Astrocyte (in vitro differentiated cells and primary cell): ENCODE data around the gene PDE8A. TPM values are rescaled to one million over a fixed set of nuclear protein-coding genes. Genes with fewer than 3 reads are reported as not detected.

Source experiments
- DNase-seq: peaks from one replicate; pipeline ENCODE4 v3.0.0-alpha.2; 2010; ENCODE audit warnings: low read depth
- FAIRE-seq: peaks from 2 replicates; lab custom pipeline; 2011; peaks lifted over from hg19 to GRCh38; lab: Jason Lieb, UNC
- H2AFZ ChIP-seq: 2 replicates; pipeline ENCODE4 v1.6.0; 2012; ENCODE audit warnings: low read depth, low read length, inconsistent platforms
- H3K27ac ChIP-seq: 2 replicates; pipeline ENCODE4 v1.5.1; 2011; ENCODE audit warnings: low read depth, low read length, inconsistent platforms
- H3K27me3 ChIP-seq: 2 replicates; pipeline ENCODE4 v1.6.0; 2011; ENCODE audit warnings: low read length, inconsistent platforms; ENCODE audit not compliant: insufficient read depth
- H3K36me3 ChIP-seq: 2 replicates; pipeline ENCODE4 v1.5.1; 2011; ENCODE audit warnings: low read length, inconsistent platforms; ENCODE audit not compliant: insufficient read depth
- H3K4me1 ChIP-seq: 2 replicates; pipeline ENCODE4 v1.5.1; 2011; ENCODE audit warnings: low read length, inconsistent platforms; ENCODE audit not compliant: insufficient read depth
- H3K4me2 ChIP-seq: 2 replicates; pipeline ENCODE4 v1.6.0; 2012; ENCODE audit warnings: low read length, inconsistent platforms
- H3K4me3 ChIP-seq: 2 replicates; pipeline ENCODE4 v1.5.1; 2011; ENCODE audit warnings: low read depth, mild to moderate bottlenecking, low read length, inconsistent platforms; ENCODE audit not compliant: insufficient read depth
- H3K79me2 ChIP-seq: 2 replicates; pipeline ENCODE4 v1.6.0; 2012; ENCODE audit warnings: mild to moderate bottlenecking, low read length, inconsistent platforms; ENCODE audit not compliant: insufficient read depth
- H3K9ac ChIP-seq: 2 replicates; pipeline ENCODE4 v1.6.0; 2012; ENCODE audit warnings: mild to moderate bottlenecking, low read length, inconsistent platforms
- H3K9me3 ChIP-seq: 2 replicates; pipeline ENCODE4 v1.5.1; 2012; ENCODE audit warnings: low read depth, mild to moderate bottlenecking, low read length, inconsistent platforms; ENCODE audit not compliant: insufficient read depth
- H4K20me1 ChIP-seq: 2 replicates; pipeline ENCODE4 v1.6.0; 2012; ENCODE audit warnings: low read length, inconsistent platforms; ENCODE audit not compliant: insufficient read depth
- H3K27ac Mint-ChIP-seq: one replicate; pipeline ENCODE4 v1.8.0; 2021; ENCODE audit warnings: mild to moderate bottlenecking, mixed read lengths; ENCODE audit not compliant: unreplicated experiment
- H3K27me3 Mint-ChIP-seq: one replicate; pipeline ENCODE4 v1.8.0; 2021; ENCODE audit warnings: low read depth, mixed read lengths; ENCODE audit not compliant: unreplicated experiment
- H3K36me3 Mint-ChIP-seq: one replicate; pipeline ENCODE4 v1.8.0; 2021; ENCODE audit warnings: low read depth, mixed read lengths; ENCODE audit not compliant: unreplicated experiment
- H3K4me1 Mint-ChIP-seq: one replicate; pipeline ENCODE4 v1.8.0; 2021; ENCODE audit warnings: low read depth, mixed read lengths; ENCODE audit not compliant: unreplicated experiment
- H3K4me3 Mint-ChIP-seq: one replicate; pipeline ENCODE4 v1.8.0; 2021; ENCODE audit warnings: mild to moderate bottlenecking, moderate library complexity, mixed read lengths; ENCODE audit not compliant: unreplicated experiment
- H3K9me3 Mint-ChIP-seq: one replicate; pipeline ENCODE4 v1.8.0; 2021; ENCODE audit warnings: mild to moderate bottlenecking, mixed read lengths; ENCODE audit not compliant: unreplicated experiment
- EZH2 ChIP-seq: IDR thresholded peaks from 2 replicates; pipeline ENCODE4 v1.6.1; 2012; ENCODE audit warnings: mild to moderate bottlenecking, low read length, inconsistent platforms; ENCODE audit not compliant: insufficient read depth
- total RNA-seq: library from RNA; stranded (reverse); gene quantifications from 2 replicates; pipeline ENCODE4 v1.2.1, GENCODE V29; 2021
- TF ChIP-seq, protein P1 (sequence below): IDR thresholded peaks from 2 replicates; pipeline ENCODE4 v1.5.1; 2011; ENCODE audit warnings: low read depth, mild to moderate bottlenecking, inconsistent platforms, low read length, moderate library complexity; ENCODE audit not compliant: insufficient read depth

PDE8A gene
- total RNA-seq, 1 donor from 2014 or later, result 18.0 TPM

DNA sequence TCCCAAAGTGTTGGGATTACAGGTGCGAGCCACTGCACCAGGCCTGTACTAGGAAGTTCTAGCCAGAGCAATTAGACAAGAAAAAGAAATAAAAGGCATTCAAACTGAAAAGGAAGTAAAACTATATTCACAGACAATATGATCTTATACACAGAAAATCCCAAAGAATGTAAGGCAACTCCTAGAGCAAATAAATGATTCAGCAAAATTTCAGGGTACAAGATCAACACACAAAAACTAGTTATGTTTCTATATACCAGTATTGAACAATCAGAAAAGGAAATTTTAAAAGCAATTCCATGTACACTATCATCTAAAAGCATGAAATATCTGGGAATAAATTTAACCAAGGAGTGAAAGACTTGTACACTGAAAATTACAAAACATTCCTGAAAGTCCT lies 180.6 kb downstream of the PDE8A start:
- H3K27ac Mint-ChIP-seq, result no peak overlapping the region
- Histone ChIP-seq H3K4me2 (no peak overlapping the region), H4K20me1 (no peaks in the 10 kb centered on the region), H3K27ac (no peak overlapping the region), H2AFZ (no peak overlapping the region), H3K9me3 (no peaks in the 10 kb centered on the region), H3K36me3 (no peaks in the 10 kb centered on the region), H3K4me3 (no peak overlapping the region), H3K4me1 (no peaks in the 10 kb centered on the region), H3K79me2 (no peaks in the 10 kb centered on the region), H3K9ac (no peak overlapping the region), H3K27me3 (no peaks in the 10 kb centered on the region)
- FAIRE-seq (no peak), DNase-seq (no peak)
- no peaks in the 10 kb centered on the region for H3K27me3 Mint-ChIP-seq
- H3K36me3 Mint-ChIP-seq, result no peaks in the 10 kb centered on the region
- peaks cover 20% of the 10 kb centered on the region for H3K9me3 Mint-ChIP-seq
- no peak overlapping the region for H3K4me3 Mint-ChIP-seq
- no peaks in the 10 kb centered on the region for H3K4me1 Mint-ChIP-seq
- TF ChIP-seq, protein P1, sequence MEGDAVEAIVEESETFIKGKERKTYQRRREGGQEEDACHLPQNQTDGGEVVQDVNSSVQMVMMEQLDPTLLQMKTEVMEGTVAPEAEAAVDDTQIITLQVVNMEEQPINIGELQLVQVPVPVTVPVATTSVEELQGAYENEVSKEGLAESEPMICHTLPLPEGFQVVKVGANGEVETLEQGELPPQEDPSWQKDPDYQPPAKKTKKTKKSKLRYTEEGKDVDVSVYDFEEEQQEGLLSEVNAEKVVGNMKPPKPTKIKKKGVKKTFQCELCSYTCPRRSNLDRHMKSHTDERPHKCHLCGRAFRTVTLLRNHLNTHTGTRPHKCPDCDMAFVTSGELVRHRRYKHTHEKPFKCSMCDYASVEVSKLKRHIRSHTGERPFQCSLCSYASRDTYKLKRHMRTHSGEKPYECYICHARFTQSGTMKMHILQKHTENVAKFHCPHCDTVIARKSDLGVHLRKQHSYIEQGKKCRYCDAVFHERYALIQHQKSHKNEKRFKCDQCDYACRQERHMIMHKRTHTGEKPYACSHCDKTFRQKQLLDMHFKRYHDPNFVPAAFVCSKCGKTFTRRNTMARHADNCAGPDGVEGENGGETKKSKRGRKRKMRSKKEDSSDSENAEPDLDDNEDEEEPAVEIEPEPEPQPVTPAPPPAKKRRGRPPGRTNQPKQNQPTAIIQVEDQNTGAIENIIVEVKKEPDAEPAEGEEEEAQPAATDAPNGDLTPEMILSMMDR, result no peak
- TF ChIP-seq EZH2, result no peak

DNA sequence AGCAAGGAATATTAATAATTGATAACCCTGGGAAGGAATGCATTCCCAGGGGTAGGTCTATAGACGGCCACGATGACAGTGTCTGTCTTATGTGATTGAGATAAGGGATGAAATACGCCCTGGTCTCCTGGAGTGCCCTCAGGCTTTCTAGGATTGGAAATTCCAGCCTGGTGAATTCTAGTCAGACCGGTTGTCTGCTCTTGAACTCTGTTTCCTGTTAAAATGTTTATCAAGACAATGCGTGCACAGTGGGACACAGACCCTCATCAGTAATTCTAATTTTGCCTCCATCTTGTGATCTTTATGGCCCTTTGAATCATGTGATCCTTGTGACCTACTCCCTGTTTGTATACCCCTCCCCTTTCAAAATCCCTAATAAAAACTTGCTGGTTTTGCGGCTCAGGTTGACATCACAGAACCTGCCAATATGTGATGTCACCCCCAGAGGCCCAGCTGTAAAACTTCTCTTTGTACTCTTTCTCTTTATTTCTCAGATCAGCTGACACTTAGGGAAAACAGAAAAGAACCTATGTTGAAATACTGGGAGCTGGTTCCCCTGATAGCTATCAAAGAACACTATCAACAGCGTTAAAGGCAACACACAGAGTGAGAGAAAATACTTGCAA lies 183.3 kb downstream of the PDE8A start:
- no peak for TF ChIP-seq EZH2
- TF ChIP-seq, protein P1, result no peak
- Histone ChIP-seq H3K27ac (no peak overlapping the region), H4K20me1 (no peaks in the 10 kb centered on the region), H3K4me1 (peaks cover 6% of the 10 kb centered on the region), H3K79me2 (no peaks in the 10 kb centered on the region), H3K9ac (no peak overlapping the region), H2AFZ (no peak overlapping the region), H3K4me3 (no peak overlapping the region), H3K4me2 (no peak overlapping the region), H3K36me3 (no peaks in the 10 kb centered on the region), H3K27me3 (no peaks in the 10 kb centered on the region), H3K9me3 (no peaks in the 10 kb centered on the region)
- no peaks in the 10 kb centered on the region for H3K36me3 Mint-ChIP-seq
- H3K27me3 Mint-ChIP-seq, result no peaks in the 10 kb centered on the region
- FAIRE-seq (no peak), DNase-seq (no peak)
- H3K9me3 Mint-ChIP-seq, result peaks cover 20% of the 10 kb centered on the region
- no peak overlapping the region for H3K27ac Mint-ChIP-seq
- no peak overlapping the region for H3K4me3 Mint-ChIP-seq
- no peaks in the 10 kb centered on the region for H3K4me1 Mint-ChIP-seq

DNA sequence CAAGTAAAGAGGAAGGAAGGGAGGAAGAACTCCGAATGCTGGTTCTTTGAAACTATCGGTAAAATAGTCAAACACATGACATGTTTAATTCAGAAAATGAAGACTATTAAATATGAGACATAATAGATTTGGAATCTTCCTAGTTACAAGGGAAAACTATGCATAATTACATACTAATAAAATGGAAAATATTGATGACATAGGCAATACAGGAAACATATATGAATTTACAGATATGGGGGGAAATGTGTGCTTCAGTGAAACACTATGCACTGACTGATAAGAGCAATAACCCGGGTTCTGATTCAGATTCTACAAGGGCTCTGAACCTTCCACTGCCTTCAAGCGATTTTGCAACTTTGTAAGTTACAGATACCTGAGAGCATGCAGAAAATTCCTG lies 185.9 kb downstream of the PDE8A start:
- no peak overlapping the region for H3K27ac ChIP-seq
- FAIRE-seq (no peak), DNase-seq (no peak)
- no peak overlapping the region for H3K27ac Mint-ChIP-seq
- H3K4me1 Mint-ChIP-seq, result no peaks in the 10 kb centered on the region
- H3K4me3 ChIP-seq, result no peak overlapping the region
- H3K9ac ChIP-seq, result no peak overlapping the region
- peaks cover 4% of the 10 kb centered on the region for H3K36me3 Mint-ChIP-seq
- no peaks in the 10 kb centered on the region for H3K79me2 ChIP-seq
- H2AFZ ChIP-seq, result no peak overlapping the region
- peaks cover 35% of the 10 kb centered on the region for H3K9me3 Mint-ChIP-seq
- no peak for TF ChIP-seq EZH2
- TF ChIP-seq, protein P1, result no peak
- H3K27me3 Mint-ChIP-seq, result no peaks in the 10 kb centered on the region
- no peaks in the 10 kb centered on the region for H3K36me3 ChIP-seq
- H3K4me3 Mint-ChIP-seq, result no peak overlapping the region
- H3K4me1 ChIP-seq, result peaks cover 6% of the 10 kb centered on the region
- H3K9me3 ChIP-seq, result peaks cover 15% of the 10 kb centered on the region
- H4K20me1 ChIP-seq, result no peaks in the 10 kb centered on the region
- no peaks in the 10 kb centered on the region for H3K27me3 ChIP-seq
- no peak overlapping the region for H3K4me2 ChIP-seq
